Liver (tissue), 9 donors: ENCODE data around the gene OTX2. TPM values are rescaled to one million over a fixed set of nuclear protein-coding genes. Genes with fewer than 3 reads are reported as not detected.

Experiments used
- DNase-seq: peaks from one replicate; pipeline ENCODE4 v3.0.0-alpha.2; 2017; ENCODE audit warnings: low spot score
- H3K27ac ChIP-seq, 2 donors: one replicate each; pipeline ENCODE4 v1.7.0; 2013; ENCODE audit warnings: inconsistent platforms in 2 of 2, low read length in 2 of 2, control low read depth in 1 of 2, low read depth in 1 of 2, mild to moderate bottlenecking in 1 of 2
- H3K27me3 ChIP-seq, 4 donors: one replicate each; pipeline versions ENCODE4 v1.6.1 to v1.7.0; 2013; ENCODE audit warnings: low read length in 3 of 4, inconsistent platforms in 1 of 4, mild to moderate bottlenecking in 1 of 4, moderate library complexity in 1 of 4; ENCODE audit not compliant: control insufficient read depth in 4 of 4, insufficient read depth in 4 of 4
- H3K36me3 ChIP-seq, 4 donors: one replicate each; pipeline versions ENCODE4 v1.6.1 to v1.7.0; 2013; ENCODE audit warnings: low read length in 3 of 4, mild to moderate bottlenecking in 3 of 4, low read depth in 1 of 4, moderate library complexity in 1 of 4; ENCODE audit not compliant: control insufficient read depth in 4 of 4, insufficient read depth in 3 of 4
- H3K4me1 ChIP-seq, 4 donors: one replicate each; pipeline versions ENCODE4 v1.6.1 to v1.7.0; 2013; ENCODE audit warnings: low read length in 3 of 4, mild to moderate bottlenecking in 3 of 4, moderate library complexity in 1 of 4; ENCODE audit not compliant: control insufficient read depth in 4 of 4, insufficient read depth in 4 of 4
- H3K4me3 ChIP-seq, 3 donors: one replicate each; pipeline versions ENCODE4 v1.6.1 to v1.7.0; 2013; ENCODE audit warnings: low read length in 3 of 3, control low read depth in 1 of 3, low read depth in 1 of 3, mild to moderate bottlenecking in 1 of 3
- H3K9ac ChIP-seq, 2 donors: one replicate each; pipeline ENCODE4 v1.7.0; 2013; ENCODE audit warnings: low read length in 2 of 2, mild to moderate bottlenecking in 2 of 2, moderate library complexity in 2 of 2, control low read depth in 1 of 2, low read depth in 1 of 2
- H3K9me3 ChIP-seq, 4 donors: one replicate each; pipeline versions ENCODE4 v1.6.1 to v1.7.0; 2013; ENCODE audit warnings: low read length in 3 of 4; ENCODE audit not compliant: control insufficient read depth in 4 of 4
- EGR1 ChIP-seq, 2 donors: IDR thresholded peaks; 2 replicates each; pipeline ENCODE4 v1.6.1; 2016 to 2018; ENCODE audit warnings: antibody characterized with exemption in 2 of 2, low read depth in 2 of 2
- FOXA2 ChIP-seq: IDR thresholded peaks from 2 replicates; pipeline ENCODE4 v1.6.1; 2016; ENCODE audit warnings: antibody characterized with exemption
- HNF4G ChIP-seq: IDR thresholded peaks from 2 replicates; pipeline ENCODE4 v1.6.1; 2016; ENCODE audit warnings: antibody characterized with exemption
- MAX ChIP-seq: IDR thresholded peaks from 2 replicates; pipeline ENCODE4 v1.6.1; 2016; ENCODE audit warnings: antibody characterized with exemption
- NR2F2 ChIP-seq: IDR thresholded peaks from 2 replicates; pipeline ENCODE4 v1.6.1; 2016; ENCODE audit warnings: antibody characterized with exemption
- RAD21 ChIP-seq, 2 donors: IDR thresholded peaks; 2 replicates each; pipeline ENCODE4 v1.6.1; 2016; ENCODE audit warnings: antibody characterized with exemption in 2 of 2, mild to moderate bottlenecking in 2 of 2
- REST ChIP-seq: IDR thresholded peaks from 2 replicates; pipeline ENCODE4 v1.6.1; 2016; ENCODE audit warnings: antibody characterized with exemption, mild to moderate bottlenecking
- SP1 ChIP-seq: IDR thresholded peaks from 2 replicates; pipeline ENCODE4 v1.6.1; 2018; ENCODE audit warnings: antibody characterized with exemption, mild to moderate bottlenecking
- TAF1 ChIP-seq: conservative IDR thresholded peaks from 2 replicates; pipeline ENCODE4 v1.6.1; 2016; ENCODE audit warnings: antibody characterized with exemption, mild to moderate bottlenecking
- YY1 ChIP-seq: IDR thresholded peaks from 2 replicates; pipeline ENCODE4 v1.6.1; 2016; ENCODE audit warnings: antibody characterized with exemption, mild to moderate bottlenecking
- ZBTB33 ChIP-seq: IDR thresholded peaks from 2 replicates; pipeline ENCODE4 v1.6.1; 2016; ENCODE audit warnings: antibody characterized with exemption
- WGBS: extraction: QIAGEN DNeasy Blood & Tissue Kit; methylation state at CpG from one replicate; pipeline ENCODE4 v1.1.7; 2013; 5-methylcytosine and 5-hydroxymethylcytosine counted together
- polyA plus RNA-seq, 2 donors: library from polyadenylated mRNA; stranded (reverse) in 1 of 2; unstranded in 1 of 2; fragments of 200-250 nt in 1 of 2; fragments of >200 nt in 1 of 2; fragmentation: Nextera tagmentation in 1 of 2; extraction: Ambion mirVana in 1 of 2; gene quantifications; one replicate each; pipeline versions ENCODE4 v1.2.1 to v1.2.3, GENCODE V29; 2013 to 2015
- total RNA-seq, 2 donors: library from RNA; depleted of rRNA; stranded (reverse); fragments of >200 nt; gene quantifications; one replicate each; pipeline ENCODE4 v1.2.3, GENCODE V29; 2014
- donor health status: healthy.
- donor health status: healthy.
- donor health status: healthy.
- donor health status: healthy.
- donor health status: healthy.

The OTX2 gene
- total and polyA plus RNA-seq, 4 donors: not detected

GRCh38 chr14:56858422-56858821 lies 48.1 kb upstream of the OTX2 start:
- WGBS: 13% methylated on average over 8 of the region's 8 CpGs
- DNase-seq: no peak
- Histone ChIP-seq H3K9me3 (peaks cover 0 to 2% (median 0%) of the 10 kb centered on the region in 4 donors), H3K4me3 (no peak overlapping the region), H3K4me1 (no peaks in the 10 kb centered on the region), H3K27me3 (peaks cover 0 to 11% (median 5%) of the 10 kb centered on the region in 4 donors), H3K36me3 (no peaks in the 10 kb centered on the region), H3K27ac (no peak overlapping the region), H3K9ac (no peak overlapping the region)
- no peak for TF ChIP-seq RAD21 (IDR thresholded peaks at IDR 0.05)

- Histone ChIP-seq H3K27me3 (peaks cover 0 to 11% (median 6%) of the 10 kb centered on the region in 4 donors), H3K4me1 (no peaks in the 10 kb centered on the region), H3K36me3 (no peaks in the 10 kb centered on the region), H3K27ac (no peak overlapping the region), H3K9ac (no peak overlapping the region), H3K9me3 (peaks cover 0 to 2% (median 0%) of the 10 kb centered on the region in 4 donors), H3K4me3 (no peak overlapping the region)
- no peak for DNase-seq
- 79% methylated on average over 6 of the region's 6 CpGs for WGBS
- no peak for TF ChIP-seq NR2F2
- no peak for TF ChIP-seq EGR1 (IDR thresholded peaks at IDR 0.05; ENCODE audit: low read depth in 2 of 2)
- no peak for TF ChIP-seq MAX
- TF ChIP-seq FOXA2: no peak
- TF ChIP-seq ZBTB33: no peak
Measured at GRCh38 chr14:56857216-56857615, 46.9 kb upstream of the OTX2 start.

- H3K36me3 ChIP-seq: no peaks in the 10 kb centered on the region
- H3K9me3 ChIP-seq: peaks cover 0 to 2% (median 0%) of the 10 kb centered on the region in 4 donors
- whole genome bisulfite sequencing: 3% methylated on average over 9 of the region's 9 CpGs
- H3K27ac ChIP-seq: no peak overlapping the region
- DNase-seq: no peak
- TF ChIP-seq FOXA2 (no peak), MAX (no peak), YY1 (no peak), REST (no peak), TAF1 (no peak), SP1 (no peak), HNF4G (no peak), EGR1 (IDR thresholded peaks at IDR 0.05; ENCODE audit: low read depth in 2 of 2) (no peak)
- H3K9ac ChIP-seq: no peak overlapping the region
- peaks cover 0 to 15% (median 6%) of the 10 kb centered on the region in 4 donors for H3K27me3 ChIP-seq
- no peak overlapping the region for H3K4me3 ChIP-seq
- no peaks in the 10 kb centered on the region for H3K4me1 ChIP-seq
Measured at GRCh38 chr14:56855891-56856461, 45.7 kb upstream of the OTX2 start.
